ENCODE measurements around the gene TMEM175.

The TMEM175 gene

DNA sequence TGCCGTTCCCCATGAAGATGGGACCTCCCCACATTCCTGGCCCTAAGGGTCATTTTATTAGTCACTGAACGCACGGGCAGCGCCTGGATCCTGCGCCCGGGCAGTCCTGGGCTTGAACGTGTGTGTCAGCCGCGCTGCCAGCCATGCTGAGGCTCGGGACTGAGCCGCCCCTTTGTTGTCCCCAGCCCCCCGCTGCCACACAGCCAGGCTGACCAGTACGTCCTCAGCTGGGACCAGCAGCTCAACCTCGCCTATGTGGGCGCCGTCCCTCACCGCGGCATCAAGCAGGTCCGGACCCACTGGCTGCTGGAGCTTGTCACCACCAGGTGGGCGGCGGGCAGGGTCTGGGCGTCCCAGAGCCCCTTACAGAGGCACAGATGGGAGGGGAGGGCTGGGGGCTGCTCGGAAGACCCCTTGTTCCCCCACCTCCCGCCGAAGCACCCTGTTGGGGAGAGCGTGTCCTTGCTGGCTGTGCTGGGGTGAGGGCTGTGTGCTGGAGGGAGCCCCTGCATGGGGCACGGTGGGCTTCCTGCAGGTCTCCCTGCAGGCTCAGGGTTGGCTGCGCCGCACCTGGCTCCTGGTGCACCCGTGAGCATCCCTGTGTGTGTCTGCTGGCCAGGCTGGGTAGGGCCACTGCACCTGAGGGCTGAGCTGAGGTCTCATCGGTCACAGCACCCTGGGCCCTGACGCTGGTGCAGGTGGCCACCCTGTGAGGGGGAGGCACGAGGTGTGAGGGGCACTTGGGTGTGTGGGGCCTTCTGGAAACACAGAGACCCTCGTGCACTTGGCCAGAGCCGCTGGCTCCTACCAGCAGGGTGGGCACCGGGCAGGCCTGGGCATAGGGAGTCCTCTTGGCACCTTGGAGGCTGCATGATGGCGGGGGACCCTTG is 55.6 kb downstream of the TMEM175 start:
- Mint-ChIP-seq H3K4me1 (peaks cover 29% of the 10 kb centered on the region), H3K36me3 (peaks cover 19% of the 10 kb centered on the region), H3K27ac (peak overlapping the region; percentile 62), H3K27me3 (no peaks in the 10 kb centered on the region), H3K4me3 (peak overlapping the region; percentile 84), H3K9me3 (no peaks in the 10 kb centered on the region)
- ATAC-seq, result no peak

GRCh38 chr4:988726-989721 is 56.8 kb downstream of the TMEM175 start:
- Mint-ChIP-seq H3K27me3 (no peaks in the 10 kb centered on the region), H3K4me1 (peaks cover 29% of the 10 kb centered on the region), H3K4me3 (no peak overlapping the region), H3K27ac (no peak overlapping the region), H3K9me3 (no peaks in the 10 kb centered on the region), H3K36me3 (peaks cover 19% of the 10 kb centered on the region)
- ATAC-seq, result no peak

- H3K9me3 Mint-ChIP-seq, result no peaks in the 10 kb centered on the region
- H3K27ac Mint-ChIP-seq, result no peak overlapping the region
- no peak overlapping the region for H3K4me3 Mint-ChIP-seq
- H3K4me1 Mint-ChIP-seq, result peaks cover 27% of the 10 kb centered on the region
- H3K36me3 Mint-ChIP-seq, result peaks cover 19% of the 10 kb centered on the region
- no peak for ATAC-seq
- no peaks in the 10 kb centered on the region for H3K27me3 Mint-ChIP-seq
Observed at GRCh38 chr4:989722-990471, 57.6 kb downstream of the TMEM175 start.

GRCh38 chr4:990746-991367 is 58.6 kb downstream of the TMEM175 start:
- peaks cover 7% of the 10 kb centered on the region for H3K27me3 Mint-ChIP-seq
- H3K9me3 Mint-ChIP-seq, result no peaks in the 10 kb centered on the region
- no peak overlapping the region for H3K4me3 Mint-ChIP-seq
- H3K4me1 Mint-ChIP-seq, result peaks cover 23% of the 10 kb centered on the region
- no peak for ATAC-seq
- H3K27ac Mint-ChIP-seq, result no peak overlapping the region
- H3K36me3 Mint-ChIP-seq, result peaks cover 19% of the 10 kb centered on the region

DNA sequence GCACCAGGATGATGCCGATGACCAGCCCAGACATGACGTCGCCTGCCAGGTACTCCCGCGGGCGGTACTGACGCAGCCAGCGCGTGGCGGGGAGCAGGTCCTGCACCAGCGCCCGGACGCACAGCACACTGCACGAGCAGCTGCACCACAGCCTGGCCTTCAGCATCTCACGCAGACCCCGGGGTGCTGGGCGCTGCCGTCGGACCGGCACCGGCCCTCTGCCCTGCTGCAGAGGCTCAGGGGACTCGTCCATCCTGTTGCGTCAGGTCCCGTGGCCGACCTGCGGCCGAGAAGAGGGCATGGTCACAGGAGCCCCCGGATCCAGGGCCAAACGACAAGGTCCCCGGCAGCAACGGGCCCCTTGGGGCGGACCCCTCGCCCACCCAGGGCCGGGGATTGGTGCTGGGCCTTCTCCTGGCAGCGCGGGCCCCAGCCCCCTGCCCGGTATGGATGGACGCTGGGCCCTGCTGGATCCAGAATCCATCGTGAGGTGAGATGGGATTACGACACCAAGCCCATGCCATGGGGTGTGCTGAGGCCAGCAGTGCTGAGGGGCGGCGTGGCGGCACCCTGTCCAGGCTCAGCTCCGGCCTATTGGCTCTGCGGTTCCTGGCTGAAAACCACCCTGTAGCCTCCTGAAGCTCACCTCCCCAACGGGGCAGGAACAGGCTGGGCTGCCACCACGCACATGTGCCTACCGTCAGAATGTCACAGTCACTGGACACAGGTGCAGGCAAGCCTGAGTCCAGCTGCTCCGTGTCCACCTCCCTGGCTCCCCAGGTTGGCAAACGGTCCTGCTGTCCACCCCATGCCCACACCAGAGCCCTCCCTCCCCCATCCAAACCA is 59.4 kb downstream of the TMEM175 start:
- Mint-ChIP-seq H3K4me1 (peaks cover 21% of the 10 kb centered on the region), H3K27ac (peak overlapping the region; percentile 60), H3K36me3 (peaks cover 19% of the 10 kb centered on the region), H3K27me3 (peaks cover 15% of the 10 kb centered on the region), H3K4me3 (no peak overlapping the region), H3K9me3 (no peaks in the 10 kb centered on the region)
- ATAC-seq, result no peak

DNA sequence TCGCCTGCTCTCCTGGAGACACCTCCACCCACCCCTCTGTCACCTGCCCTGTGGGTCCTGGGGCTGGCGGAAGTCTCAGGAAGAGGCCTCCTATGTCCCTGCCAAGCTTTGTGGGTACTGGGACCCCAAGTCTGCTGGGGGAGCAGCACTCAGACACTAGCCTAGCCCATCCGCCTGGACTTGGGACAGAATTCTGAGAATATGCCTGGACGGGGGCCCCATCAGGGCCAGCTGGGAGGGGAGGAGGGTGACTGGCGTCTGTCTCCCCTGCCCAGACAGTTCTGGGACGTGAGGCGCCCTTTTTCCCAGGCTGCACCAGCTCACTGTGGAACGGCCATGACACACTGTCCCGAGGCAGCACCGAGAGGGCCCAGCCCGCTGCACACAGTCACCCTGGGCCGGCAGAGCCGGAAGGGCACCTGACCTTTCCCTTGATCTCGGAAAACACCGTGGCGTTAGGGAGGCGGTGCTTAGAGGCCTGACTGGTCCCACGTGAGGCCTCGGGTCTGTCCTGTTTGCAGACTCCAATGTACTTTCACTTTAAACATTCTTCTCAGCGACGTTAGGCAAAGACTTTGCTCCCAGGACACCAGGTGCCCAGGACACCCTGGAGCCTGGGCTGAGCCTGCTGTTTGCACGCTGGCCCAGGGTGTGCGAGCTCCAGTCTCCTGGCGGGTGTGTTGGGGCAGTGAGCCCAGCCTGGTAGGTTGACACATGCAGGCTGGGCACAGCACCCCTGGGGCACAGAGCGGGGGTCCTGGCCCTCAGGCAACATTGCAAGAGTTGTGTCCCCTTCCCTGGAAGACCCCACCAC is 60.2 kb downstream of the TMEM175 start:
- Mint-ChIP-seq H3K4me3 (peak overlapping the region; percentile 31), H3K4me1 (peaks cover 22% of the 10 kb centered on the region), H3K27ac (peak overlapping the region; percentile 60), H3K9me3 (no peaks in the 10 kb centered on the region), H3K36me3 (peaks cover 19% of the 10 kb centered on the region), H3K27me3 (peaks cover 21% of the 10 kb centered on the region)
- ATAC-seq, result peak; percentile 50

DNA sequence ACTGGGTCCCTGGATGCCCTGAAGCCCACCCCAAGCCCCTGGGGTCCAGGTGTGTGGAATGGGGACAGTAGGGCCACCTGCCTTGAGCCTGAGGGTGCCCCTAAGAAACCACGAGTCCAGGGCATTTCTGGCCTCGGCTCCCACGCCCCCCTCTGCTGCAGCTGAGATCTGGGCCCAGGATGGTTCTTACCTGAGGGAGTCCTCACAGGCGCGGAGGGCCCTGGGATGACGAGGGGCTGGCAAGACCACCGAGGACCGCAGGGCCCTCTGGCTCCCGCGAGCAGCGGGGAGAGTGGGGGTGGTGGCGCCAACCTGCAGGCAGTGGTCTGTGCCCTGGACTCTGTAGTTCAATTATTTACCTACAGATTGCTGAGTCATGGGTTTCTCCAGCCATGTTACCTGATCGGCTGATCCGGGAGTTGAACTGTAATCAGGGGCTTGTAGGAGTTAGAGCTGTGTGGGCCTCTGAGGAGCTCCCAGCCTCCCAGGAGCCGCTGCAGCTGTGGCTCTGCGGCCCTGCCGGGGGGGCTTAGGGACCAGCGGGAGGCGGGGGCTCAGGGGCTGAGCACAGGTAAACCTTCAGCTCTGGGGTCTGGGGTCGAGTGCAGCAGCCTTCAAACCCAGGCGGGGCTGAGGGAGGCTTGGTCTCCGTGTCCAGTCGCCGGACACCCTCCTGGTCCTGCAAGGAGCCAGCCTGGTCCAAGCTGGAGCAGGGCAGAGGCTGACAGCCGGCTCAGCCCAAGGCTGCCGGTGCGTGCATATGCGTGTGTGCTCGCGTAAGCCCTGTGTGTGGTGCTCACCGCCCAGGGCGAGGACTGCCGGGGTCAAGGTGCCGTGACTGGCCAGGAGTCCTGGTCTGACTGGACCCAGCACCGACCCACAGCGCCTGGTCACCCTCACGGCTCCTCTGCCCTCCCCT is 61.1 kb downstream of the TMEM175 start, which contains the start of gene SLC26A1:
Gene SLC26A1 (minus strand): TSS at position 294 of the 919 bp plus-strand sequence. CDS start 1,701 bp downstream, outside the sequence.
- H3K4me1 Mint-ChIP-seq, result peaks cover 20% of the 10 kb centered on the region
- peaks cover 18% of the 10 kb centered on the region for H3K36me3 Mint-ChIP-seq
- H3K27ac Mint-ChIP-seq, result peak within 1 kb of the TSS; percentile 60
- ATAC-seq, result no peak
- peak within 1 kb of the TSS; percentile 31 for H3K4me3 Mint-ChIP-seq
- no peaks in the 10 kb centered on the region for H3K9me3 Mint-ChIP-seq
- peaks cover 29% of the 10 kb centered on the region for H3K27me3 Mint-ChIP-seq

GRCh38 chr4:995311-996026 is 63.2 kb downstream of the TMEM175 start:
- H3K27me3 Mint-ChIP-seq, result peaks cover 42% of the 10 kb centered on the region
- ATAC-seq, result no peak
- no peak overlapping the region for H3K27ac Mint-ChIP-seq

DNA sequence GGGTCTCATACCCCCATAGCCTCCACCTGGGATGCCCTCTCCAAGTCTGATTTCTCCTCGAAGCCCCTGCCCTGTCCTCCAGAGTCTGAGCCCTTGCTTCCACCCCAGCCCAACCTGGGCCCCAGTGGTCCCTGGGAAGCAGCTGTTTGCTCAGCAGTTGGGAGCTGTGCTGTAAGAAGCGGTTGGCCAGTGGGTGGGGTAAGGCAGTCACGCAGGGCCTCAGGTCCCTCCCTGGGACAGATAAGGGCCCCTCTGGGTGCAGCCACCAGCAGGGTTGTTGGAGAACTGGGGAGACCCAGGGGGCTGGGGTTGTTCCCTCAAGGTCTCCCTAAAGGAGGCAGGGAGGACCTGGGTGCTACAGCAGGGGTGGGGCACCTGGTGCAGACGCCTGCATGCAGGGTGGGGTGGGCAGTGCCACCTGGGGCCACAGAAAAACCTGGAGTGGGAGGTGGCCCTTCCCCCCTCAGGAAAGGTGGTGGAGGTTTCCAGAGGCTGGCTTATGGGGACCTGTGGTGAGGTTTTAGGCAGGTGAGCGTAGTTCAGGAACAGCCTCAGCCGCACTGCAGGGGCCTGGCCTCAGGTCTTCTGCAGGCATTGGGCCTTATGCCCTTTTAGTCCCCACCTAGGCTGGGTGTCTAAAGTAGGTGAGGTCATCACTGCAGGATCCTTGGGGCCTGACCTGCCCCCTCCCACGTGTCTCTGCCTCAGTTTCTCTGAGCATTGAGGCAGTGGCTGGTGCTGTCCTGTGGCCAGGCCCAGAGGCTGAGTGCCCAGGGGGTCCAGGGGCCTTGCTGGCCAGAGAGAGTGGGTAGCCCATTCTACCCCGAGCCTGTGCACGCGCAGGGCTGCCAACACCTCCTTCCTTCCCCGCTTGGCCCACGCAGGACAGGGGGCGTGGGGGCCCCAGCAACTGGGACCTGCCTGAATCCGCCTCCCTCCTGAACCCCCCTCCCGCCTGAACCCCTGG is 64.1 kb downstream of the TMEM175 start:
- Mint-ChIP-seq H3K36me3 (no peaks in the 10 kb centered on the region), H3K9me3 (peaks cover 3% of the 10 kb centered on the region), H3K4me3 (peak overlapping the region; percentile 26), H3K27ac (no peak overlapping the region), H3K27me3 (peaks cover 42% of the 10 kb centered on the region), H3K4me1 (peaks cover 35% of the 10 kb centered on the region)
- ATAC-seq, result no peak

More at GRCh38 chr4:995311-996026, 63.2 kb downstream of the TMEM175 start:
- Mint-ChIP-seq H3K4me1 (peaks cover 35% of the 10 kb centered on the region), H3K4me3 (no peak overlapping the region), H3K9me3 (peaks cover 3% of the 10 kb centered on the region), H3K36me3 (peaks cover 7% of the 10 kb centered on the region)

DNA sequence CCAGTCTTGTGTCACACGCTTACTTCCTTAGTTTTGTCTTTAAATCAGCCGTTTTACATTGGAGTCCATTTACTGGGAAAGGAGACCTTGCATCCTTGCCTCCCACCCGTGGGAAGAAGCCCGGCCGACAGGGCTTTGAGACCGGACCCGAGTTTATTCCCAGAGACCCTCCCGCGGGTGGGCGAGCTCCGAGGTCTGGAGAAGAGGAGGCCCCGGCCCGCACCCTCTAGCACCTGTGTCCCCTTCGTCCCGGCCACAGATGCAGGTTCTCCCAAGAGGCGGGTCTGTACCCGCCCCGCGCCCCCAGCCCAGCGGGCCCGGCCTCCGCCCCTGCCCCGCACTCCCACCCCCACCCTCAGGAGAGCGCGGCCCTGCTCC is 64.7 kb downstream of the TMEM175 start:
- H3K27me3 Mint-ChIP-seq, result peaks cover 42% of the 10 kb centered on the region
- H3K36me3 Mint-ChIP-seq, result no peaks in the 10 kb centered on the region
- peaks cover 35% of the 10 kb centered on the region for H3K4me1 Mint-ChIP-seq
- ATAC-seq, result no peak
- no peak overlapping the region for H3K27ac Mint-ChIP-seq
- H3K9me3 Mint-ChIP-seq, result peaks cover 3% of the 10 kb centered on the region
- peak overlapping the region; percentile 26 for H3K4me3 Mint-ChIP-seq
